ELF-1 (cell line): ENCODE results near the gene UBXN1.

Experiments
- DNase-seq: peaks from one replicate; pipeline ENCODE4 v3.0.0-alpha.2; 2016; ENCODE audit warnings: low read depth, low spot score

Gene UBXN1, protein sequence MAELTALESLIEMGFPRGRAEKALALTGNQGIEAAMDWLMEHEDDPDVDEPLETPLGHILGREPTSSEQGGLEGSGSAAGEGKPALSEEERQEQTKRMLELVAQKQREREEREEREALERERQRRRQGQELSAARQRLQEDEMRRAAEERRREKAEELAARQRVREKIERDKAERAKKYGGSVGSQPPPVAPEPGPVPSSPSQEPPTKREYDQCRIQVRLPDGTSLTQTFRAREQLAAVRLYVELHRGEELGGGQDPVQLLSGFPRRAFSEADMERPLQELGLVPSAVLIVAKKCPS

DNA sequence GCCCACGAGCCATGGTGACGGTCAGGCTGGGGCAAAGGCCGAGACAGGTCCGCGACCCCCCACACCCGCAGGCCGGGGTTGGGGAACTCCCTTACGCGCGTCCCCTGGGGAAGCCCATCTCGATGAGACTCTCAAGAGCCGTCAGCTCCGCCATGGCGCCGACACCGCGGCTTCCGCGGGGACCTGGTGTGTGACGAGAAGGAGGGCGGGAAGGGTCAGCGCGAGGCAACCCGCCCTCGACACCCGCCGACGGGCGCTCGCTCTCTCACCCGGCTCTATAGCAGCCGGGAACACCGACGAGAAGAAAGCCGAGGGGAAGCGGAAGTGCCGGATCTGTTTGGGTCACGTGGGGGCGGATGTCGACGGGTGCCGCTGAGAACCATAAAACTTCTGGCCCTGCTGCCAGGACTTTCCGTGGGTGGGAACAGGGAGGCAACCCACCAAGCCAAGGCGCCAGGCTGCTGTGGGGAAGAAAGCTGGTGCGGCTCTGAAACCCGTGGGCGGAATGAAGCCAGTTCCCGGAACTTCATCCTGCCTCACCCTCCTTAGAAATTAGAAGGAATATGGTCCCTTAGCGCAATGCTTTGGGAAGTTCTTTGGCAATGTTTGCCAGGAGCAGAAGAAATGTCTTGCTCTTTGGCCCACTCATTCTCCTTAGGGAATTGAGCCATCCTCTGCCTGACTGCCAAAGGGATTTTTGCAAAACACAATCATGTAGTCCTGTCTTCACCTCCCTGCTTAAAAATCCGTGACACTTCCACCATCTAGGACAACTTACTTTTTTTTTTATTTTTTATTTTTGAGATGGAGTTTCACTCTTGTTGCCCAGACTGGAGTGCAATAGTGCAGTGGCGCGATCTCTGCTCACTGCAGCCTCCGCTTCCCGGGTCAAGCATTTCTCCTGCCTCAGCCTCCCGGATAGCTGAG is at the start of gene UBXN1:
TSS of gene UBXN1 (minus strand) at position 304 of the 927 bp plus-strand sequence. CDS start at position 154, 150 bp downstream.
- DNase-seq: peak; percentile 89

DNA sequence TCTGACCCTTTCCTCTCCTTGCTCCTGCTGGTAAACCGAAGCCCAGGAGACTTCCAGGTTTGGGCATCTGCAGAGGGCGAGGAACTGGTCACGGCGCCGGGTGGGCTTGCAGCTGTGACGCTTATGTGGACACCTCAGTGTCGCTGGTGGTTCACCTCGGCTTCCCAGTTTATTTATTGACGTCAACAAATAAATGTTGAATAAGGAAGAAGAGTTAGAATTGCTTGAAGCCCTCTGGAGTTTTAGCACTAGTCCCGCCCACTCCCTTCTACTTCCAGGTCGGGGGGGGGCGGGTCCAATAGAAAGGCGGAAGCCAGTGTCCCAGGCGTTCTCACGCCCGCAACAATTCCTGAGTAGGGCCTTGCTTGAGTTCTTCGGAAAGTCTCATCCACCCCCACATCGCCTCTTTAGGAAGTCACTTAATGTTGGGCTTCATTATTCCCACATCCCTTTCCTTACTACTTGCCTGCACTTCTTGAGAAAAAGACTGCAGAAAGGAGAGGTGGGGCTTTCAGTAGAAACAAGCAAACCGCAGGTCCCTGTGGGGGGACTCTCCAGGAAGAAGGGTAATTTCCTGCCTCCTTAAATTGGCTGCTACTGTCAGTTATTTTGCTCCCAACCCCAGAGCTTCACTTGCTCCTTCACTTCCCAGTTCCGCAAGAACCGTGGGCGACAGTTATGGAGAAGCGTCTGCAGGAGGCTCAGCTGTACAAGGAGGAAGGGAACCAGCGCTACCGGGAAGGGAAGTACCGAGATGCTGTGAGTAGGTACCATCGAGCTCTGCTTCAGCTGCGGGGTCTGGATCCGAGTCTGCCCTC is 49.5 kb upstream of the UBXN1 start, which contains the start of gene TTC9C:
TSS of gene TTC9C (plus strand) at position 316 of the 818 bp plus-strand sequence. CDS start at position 679, 363 bp downstream.
- peak; percentile 91 for DNase-seq

DNA sequence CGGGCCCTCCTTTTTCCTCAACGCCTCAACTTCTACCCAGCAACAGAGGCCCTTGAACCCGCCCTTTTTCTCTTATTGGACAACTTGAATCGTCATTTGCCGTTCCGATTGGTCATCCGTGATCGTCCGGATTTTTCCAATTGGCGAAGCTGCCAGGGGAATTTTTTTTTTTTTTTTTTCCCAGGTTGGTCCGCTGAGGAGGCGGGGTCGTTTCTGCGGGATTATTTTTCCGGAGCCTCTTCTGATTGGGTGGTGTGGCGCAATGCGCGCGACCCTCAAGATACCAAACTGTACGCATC is 48.9 kb upstream of the UBXN1 start:
- peak; percentile 99 for DNase-seq

DNA sequence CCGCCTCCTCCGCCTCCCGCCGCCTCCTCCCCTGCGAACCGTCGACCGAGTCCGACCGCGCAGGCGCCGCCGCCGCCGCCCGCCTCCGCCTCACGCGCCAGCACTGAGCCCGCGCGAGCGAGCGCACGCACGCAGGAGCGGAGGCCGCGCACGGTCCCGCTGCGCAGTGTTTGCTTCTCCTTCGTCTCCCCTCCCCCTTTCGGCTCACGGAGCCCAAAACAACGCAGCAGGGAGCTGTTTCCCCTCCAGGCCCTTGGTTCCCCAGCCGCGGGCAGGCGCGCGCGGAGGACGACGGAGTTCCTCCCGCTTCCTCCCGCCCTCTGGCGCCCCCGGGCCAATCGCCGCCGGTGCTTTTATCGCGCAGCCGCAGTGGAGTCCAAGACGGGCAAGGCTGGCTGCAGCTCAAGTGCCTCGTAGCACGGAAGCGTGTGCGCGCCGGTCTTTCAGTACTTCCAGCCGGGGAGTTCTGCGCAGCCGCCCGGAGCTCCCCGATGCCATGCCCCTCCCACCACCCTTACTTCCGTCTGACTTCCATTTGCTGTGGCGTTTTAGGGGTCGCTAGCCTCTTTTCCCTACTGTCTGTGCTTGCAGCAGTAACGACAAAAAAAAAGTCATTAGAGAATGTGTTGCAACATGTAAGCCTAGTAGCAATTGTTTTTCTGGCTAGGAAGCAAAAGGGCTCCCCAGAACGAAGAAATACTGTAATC is 48.4 kb upstream of the UBXN1 start, which contains the start of gene HNRNPUL2:
TSS of gene HNRNPUL2 (minus strand) at position 293 of the 707 bp plus-strand sequence. CDS start 301 bp downstream, outside the sequence.
- peak; percentile 99 for DNase-seq

DNA sequence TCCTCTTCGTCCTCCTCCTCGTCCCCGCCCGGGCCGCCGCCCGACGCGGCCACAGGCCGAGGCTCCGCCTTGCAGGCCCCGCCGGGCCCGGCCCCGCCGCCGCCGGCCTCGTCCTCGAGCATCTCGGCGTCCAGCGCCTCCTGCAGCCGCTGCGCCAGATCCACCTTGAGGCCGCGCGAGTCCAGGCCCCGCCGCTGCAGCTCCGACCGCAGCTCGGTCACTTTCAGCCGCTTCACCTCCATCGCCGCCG is 48.0 kb upstream of the UBXN1 start:
- no peak for DNase-seq

DNA sequence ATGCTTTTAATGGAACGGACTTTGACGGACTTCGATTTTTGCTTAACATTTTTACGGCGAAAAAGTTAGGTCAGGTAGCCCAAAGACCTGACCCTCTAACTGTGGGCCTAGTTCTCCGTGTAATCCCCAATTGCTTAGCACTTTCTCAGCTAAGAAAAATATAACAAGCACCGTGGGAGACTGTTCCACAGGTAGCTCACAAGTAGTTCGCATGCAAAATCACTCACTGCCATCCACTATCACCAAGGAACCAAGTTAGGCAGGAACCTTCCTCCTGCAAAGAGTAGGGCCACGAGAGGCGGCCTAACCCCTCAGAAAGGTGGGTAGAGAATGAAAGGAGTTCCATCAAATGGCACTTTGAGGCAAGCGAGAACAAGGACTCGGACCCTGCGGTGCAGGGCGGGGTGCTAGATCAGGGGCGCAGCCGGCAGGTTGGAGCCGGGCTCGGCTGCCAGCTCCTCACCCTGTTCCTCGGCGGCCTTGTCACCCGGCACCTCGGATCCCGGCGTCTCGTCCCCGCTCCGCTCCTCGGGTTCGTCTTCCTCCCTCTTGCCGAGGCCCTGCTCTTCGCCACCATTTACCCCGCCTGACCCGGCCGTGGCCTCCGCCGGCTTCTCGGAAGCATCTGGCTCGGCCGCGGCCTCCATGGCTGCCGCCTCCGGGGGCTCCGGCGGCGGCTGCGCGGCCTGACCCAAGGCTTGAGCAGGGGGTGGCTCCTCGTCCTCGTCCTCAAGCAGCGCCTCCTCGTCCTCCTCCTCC is 47.5 kb upstream of the UBXN1 start:
- DNase-seq: peak; percentile 36

DNA sequence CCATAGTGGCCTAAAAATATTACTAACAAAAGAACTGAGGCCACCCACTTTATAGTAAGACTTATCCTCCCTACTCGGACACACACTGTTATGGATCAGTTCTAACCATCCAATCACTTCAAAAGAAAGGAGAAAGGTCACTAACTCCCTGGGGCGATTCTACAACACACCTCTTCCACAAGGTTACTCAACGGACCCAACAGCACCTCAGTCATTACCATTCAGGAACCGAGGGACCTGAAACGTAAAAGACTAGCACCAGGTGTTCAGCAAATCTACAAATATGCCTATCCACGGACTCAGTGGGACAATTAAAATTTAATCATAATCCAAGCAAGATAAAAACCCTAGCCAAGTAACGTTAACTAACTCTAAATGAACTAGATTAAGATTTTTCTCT is 46.8 kb upstream of the UBXN1 start:
- peak; percentile 53 for DNase-seq

DNA sequence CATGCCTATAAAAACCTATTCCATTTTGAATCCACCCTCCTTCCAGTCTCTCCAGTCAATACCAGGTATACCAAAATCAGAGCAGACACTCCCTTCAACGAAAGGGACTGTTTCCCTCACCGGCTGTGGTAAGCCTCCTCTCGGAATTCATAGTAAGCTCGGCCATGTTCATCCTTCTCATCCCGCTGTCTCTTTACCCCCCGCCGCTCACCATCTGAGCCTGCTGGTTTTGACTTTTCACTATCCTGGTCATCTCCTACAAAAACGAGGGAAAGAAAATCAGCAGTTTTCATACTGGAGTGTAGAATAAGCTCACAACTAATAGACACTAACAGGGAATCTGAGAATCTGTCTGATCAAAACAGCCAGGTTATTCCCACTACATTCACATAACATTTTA is 45.3 kb upstream of the UBXN1 start:
- no peak for DNase-seq

DNA sequence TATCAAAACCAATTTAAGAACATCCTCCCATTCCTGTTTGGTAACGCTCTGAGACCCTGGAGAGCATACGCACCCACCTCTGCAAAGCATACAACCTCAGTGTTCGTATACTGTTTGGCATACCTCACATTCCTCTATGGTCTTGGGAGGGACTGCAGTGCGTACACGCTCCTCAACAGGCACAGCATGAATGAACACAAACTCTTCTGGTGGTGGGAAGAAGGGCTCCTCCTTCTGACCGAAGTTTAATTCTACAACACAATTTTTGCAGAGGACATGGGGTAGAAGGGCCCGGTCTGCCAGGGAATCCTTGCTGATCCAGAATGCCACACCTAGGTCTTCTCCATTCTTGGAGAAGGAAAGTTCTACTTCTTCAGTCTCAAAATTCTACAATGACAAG is 43.1 kb upstream of the UBXN1 start:
- peak; percentile 73 for DNase-seq

DNA sequence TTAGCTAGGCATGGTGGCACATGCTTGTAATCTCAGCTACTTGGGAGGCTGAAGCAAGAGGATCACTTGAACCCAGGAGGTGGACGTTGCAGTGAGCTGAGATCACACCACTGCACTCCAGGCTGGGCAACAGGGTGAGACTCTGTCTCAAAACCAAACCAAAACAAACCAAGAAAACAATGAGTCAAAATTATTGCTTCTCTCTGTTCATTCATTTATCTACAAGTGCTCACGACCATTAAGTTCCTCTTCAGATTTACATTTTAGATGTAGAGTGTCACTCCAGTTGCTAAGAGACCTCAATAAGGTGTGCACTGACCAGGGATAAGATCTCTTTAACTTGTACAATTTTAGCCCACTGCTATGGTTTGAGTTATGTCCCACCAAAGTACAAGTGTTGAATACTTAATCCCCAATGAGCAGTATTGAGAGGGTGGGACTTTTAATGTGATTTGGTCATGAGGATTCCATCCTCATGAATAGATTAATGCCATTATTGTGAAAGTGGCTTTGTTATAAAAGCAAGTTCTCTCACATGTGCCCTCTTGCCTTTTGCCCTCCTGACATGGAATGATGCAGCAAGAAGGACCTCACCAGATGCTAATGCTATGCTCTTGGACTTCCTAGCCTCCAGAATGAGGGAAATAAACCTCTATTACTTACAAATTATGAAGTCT is 40.6 kb upstream of the UBXN1 start:
- no peak for DNase-seq

DNA sequence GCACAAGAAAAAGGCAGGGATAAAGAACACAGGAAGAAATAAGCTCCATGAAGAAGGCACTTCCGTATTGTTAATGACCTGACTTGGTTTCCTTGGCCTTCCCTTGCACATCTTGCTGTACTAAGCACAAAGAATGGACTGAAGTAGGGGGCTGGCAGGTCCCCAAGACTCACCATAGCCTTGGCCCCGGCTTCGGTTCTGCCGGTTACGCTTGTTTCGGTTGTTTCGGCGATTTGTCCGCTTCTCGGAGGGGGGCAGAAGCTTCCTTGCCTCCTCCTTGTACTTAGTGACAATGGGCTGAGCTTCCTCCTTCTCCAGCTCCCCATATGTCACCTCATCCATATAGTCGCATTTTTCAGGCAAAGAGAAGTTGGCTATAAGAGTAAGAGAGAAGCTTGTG is 37.9 kb upstream of the UBXN1 start:
- DNase-seq: no peak

DNA sequence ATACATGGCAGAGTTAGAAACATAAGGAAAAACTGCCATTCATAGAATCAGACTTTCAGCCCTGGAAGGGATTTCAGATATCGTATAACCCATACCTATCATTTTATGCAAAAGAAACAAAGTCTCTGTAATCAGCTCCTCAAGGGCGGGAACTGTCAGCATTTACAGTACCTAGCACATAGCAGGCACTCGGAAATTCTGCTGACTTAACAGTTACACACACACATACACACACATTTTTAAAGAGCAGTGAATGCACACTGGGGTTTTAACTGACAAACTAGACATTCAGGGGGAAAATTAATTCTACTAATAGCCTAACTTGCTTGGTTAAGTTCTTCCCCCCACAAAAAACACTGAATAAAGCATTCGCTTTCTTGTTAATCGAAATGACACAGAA is 37.3 kb upstream of the UBXN1 start:
- no peak for DNase-seq

DNA sequence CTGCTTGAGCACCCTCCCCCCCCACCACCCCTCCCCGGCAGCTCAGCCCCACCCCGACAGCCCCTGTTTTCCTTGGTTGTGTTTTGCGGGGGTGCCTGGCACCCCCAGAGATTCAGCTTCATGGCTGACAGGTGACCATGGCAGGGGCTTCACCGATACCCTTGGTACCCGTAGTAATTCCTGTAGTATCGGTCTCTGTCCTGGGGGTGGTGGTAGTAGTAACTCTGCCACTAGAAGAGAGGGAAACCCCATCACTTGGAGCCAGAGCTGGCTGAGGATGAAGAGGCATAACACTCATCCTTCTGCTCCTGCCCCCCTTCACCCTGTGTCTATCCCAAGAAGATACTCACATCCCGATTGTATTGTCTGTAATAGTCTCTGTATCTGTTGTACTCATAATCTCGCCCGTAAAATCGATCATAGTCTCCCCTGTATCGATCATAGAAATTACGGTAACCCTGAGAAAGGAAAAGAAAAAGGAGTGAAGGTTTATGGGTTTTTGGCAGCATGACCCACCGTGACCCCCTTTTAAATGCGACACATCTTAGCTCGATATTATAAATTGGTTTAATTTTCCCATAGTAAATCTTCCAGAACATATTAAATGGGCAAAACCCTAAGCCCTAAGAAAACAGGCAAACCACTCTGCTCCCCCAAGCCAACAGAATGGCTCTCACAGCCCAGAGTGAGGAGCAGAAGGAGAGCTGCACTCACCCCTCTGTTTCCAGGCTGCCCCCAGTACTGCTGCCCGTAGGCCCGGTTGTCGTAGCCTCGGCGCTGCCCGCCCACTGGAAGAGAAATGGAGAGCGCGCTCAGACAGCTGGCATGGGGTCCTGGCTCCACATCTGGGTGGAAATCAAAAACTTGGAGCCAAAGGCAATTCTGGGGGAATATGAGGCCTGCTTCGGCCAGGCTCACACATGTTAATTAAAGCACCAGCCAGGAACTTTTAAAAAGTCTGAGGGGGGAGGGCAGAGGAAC is 36.6 kb upstream of the UBXN1 start:
- DNase-seq: no peak

DNA sequence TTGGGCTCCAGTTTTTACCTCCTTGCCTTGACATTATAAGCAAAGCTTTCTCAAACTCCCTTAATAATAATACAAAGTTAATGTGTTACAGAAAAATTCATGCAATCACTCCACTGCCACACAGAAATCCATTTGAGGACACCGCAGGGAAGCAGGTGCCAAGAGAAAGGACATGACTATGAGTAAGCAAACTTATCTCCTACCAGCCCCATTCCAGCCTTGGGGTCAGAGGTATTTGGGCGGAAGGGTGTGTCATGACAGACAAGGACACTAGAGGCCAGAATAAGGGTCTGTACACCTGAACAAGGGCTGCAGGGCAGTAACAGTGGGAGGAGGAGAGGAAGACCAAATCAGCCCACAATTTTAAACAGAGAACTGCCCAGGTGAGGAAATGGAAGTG is 34.5 kb upstream of the UBXN1 start:
- DNase-seq: peak; percentile 34

DNA sequence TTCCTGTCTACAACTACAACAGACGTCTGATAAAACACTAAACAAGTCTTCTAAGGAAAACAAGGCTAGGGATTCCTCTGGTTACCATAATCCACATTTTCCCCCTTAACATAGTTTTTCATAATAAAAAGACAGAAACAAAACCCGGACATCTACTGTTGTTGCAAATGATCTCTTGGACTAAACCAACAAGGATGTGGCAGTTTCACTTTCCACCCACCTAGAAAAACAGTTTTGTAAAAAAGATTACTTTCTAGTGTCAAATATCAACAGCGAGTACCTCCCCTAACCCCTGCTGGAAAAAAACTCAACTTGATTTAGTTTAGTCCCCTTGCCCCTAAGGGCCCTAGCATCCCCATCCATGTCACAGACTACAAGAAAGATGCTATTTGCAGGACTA is 34.0 kb upstream of the UBXN1 start:
- DNase-seq: no peak

DNA sequence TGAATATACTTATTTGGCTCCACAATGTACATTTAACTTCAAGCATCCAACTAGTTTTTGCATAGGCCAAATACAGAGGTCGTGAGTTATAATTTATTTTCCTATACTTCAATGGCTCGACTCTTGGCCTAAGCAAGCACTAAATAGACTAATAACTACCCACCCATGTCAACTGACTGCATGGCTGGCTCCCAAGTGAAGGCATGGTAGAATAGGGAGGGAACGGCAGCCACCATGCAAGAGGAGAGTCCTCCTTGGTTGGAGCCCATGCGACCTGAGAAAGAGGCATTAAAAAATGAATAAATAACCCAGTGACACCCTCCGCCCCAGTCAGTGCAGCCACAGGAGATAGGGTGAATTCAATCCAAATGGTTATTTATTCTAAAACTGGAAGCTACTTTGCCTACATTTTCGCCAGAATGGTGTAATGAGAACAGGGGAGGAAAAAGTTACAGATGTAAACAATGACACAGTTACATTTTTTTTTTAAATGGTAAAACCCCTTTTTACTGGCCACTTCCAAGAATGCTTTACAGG is 33.5 kb upstream of the UBXN1 start:
- no peak for DNase-seq

DNA sequence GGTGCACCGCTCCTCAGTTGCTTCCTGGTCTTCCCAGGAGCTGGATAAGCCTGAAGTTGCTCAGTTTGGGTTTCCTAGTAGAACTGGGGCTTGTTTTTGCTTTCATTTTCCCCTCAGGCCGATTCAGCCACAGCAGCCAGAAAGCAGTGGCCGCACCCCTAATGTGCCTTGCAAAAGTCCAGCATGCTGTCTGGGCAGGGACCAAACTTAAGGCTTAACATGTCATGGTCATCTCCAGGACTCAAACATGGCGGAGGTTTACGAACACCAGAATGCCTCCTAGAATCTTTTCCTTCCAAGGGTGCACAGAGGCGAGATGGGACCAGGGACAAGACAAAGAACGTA is 31.1 kb upstream of the UBXN1 start:
- DNase-seq: no peak

DNA sequence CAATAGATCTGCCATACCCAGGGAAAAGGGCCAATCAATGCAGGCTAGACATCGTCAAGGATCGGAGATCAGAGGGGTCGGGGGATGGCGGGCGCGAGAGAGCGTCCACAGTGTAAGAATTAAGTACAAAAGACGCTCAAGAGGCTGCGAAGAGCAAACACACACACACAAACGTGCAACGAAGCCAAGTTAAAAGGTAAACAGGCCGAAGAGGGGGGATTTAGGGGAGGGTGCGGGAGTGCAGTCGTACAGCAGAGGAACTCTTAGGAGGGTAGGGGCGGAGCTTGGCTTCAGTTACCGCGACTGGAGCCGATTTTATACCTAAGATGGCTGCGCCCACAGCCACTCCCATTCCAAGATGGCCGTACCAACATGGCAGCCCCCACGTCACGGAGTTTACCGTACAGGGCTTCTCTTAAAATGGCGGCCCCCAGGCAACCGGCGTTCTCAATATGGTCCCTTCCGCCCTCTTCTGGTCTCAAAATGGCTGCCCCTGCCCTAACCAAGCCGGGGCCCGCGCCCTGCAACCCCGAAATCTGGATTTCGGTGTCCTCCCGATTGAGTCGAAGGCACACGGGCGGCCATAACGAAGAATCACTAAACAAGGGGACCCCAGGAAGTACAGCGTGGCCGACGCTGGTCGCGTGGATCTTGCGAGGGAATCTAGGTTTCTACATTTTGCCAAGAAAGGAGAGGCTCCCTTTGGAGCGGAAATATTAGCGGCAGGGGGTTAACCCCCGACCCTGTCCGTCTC is 30.6 kb upstream of the UBXN1 start:
- peak; percentile 98 for DNase-seq
